ENCODE data around the gene DMBT1.
"Not testable (repeated sequence)": the region's sequence is repeated elsewhere in the genome, so short reads cannot be mapped to it uniquely, and the experiment has no call there.

The DMBT1 gene

DNA sequence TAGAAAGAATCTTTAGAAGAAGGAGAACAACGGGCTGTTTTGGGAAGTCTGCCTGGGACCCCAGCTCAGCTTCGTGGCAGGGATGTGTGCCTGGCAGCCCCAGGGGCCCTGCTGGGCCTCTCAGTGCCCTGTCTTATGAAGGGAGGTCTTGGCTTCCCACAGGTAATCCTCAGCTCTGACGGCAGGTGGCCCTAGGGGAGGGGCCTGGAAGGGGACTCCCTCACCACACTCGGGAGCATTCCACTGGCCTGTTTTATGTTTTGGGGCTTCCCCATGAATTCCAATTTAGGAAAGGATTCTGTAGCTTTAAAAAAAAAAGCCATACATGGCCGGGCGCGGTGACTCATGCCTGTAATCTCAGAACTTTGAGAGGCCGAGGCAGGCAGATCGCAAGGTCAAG, 3.0 kb upstream of the DMBT1 start:
- Mint-ChIP-seq H3K4me1 (ENCODE audit: low read depth) (peaks cover 7% of the 10 kb centered on the region), H3K27me3 (ENCODE audit: low read depth) (peaks cover 10% of the 10 kb centered on the region), H3K27ac (no peak overlapping the region), H3K36me3 (ENCODE audit: low read depth) (no peaks in the 10 kb centered on the region), H3K4me3 (no peak overlapping the region), H3K9me3 (no peaks in the 10 kb centered on the region)

- no peaks in the 10 kb centered on the region for H3K9me3 Mint-ChIP-seq
- peaks cover 7% of the 10 kb centered on the region for H3K4me1 Mint-ChIP-seq (ENCODE audit: low read depth)
- no peaks in the 10 kb centered on the region for H3K36me3 Mint-ChIP-seq (ENCODE audit: low read depth)
- H3K27ac Mint-ChIP-seq = no peak overlapping the region
- peaks cover 10% of the 10 kb centered on the region for H3K27me3 Mint-ChIP-seq (ENCODE audit: low read depth)
- H3K4me3 Mint-ChIP-seq = no peak overlapping the region
Measured at GRCh38 chr10:122558452-122558851, 2.1 kb upstream of the DMBT1 start.

GRCh38 chr10:122559228-122559627, 1.3 kb upstream of the DMBT1 start:
- Mint-ChIP-seq H3K27me3 (ENCODE audit: low read depth) (peaks cover 10% of the 10 kb centered on the region), H3K36me3 (ENCODE audit: low read depth) (no peaks in the 10 kb centered on the region), H3K27ac (no peak overlapping the region), H3K4me1 (ENCODE audit: low read depth) (peaks cover 7% of the 10 kb centered on the region), H3K4me3 (no peak overlapping the region), H3K9me3 (no peaks in the 10 kb centered on the region)

GRCh38 chr10:122561212-122561611, 658 bp downstream of the DMBT1 start:
- peaks cover 15% of the 10 kb centered on the region for H3K27me3 Mint-ChIP-seq (ENCODE audit: low read depth)
- no peak overlapping the region for H3K4me3 Mint-ChIP-seq
- H3K4me1 Mint-ChIP-seq (ENCODE audit: low read depth) = peaks cover 7% of the 10 kb centered on the region

GRCh38 chr10:122561792-122562191, 1.2 kb downstream of the DMBT1 start:
- Mint-ChIP-seq H3K27me3 (ENCODE audit: low read depth) (peaks cover 15% of the 10 kb centered on the region), H3K9me3 (no peaks in the 10 kb centered on the region), H3K27ac (no peak overlapping the region), H3K36me3 (ENCODE audit: low read depth) (no peaks in the 10 kb centered on the region), H3K4me3 (no peak overlapping the region), H3K4me1 (ENCODE audit: low read depth) (peaks cover 7% of the 10 kb centered on the region)

More at GRCh38 chr10:122561212-122561611, 658 bp downstream of the DMBT1 start:
- Mint-ChIP-seq H3K36me3 (ENCODE audit: low read depth) (no peaks in the 10 kb centered on the region), H3K9me3 (no peaks in the 10 kb centered on the region), H3K27ac (no peak overlapping the region)

DNA sequence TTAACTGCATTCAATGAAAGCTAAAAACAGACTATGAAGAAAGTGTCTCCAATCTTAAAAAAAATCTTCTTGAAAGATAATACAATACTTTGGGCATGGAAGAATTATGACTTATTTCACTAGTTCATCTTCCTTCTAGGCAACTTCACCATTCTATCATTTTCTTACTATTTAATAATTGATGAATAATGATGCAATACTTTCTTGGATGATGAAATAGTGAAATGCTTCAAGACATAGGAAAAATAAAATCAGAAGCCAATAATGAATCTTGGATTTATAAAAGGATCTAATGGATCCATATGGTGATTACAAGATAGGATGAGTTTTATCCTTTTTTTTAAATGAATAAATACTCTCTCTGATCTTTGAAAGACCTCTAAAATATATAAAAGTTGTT, 4.4 kb downstream of the DMBT1 start:
- Mint-ChIP-seq H3K27ac (no peak overlapping the region), H3K4me3 (no peak overlapping the region), H3K27me3 (ENCODE audit: low read depth) (peaks cover 15% of the 10 kb centered on the region), H3K9me3 (no peaks in the 10 kb centered on the region), H3K36me3 (ENCODE audit: low read depth) (no peaks in the 10 kb centered on the region), H3K4me1 (ENCODE audit: low read depth) (no peaks in the 10 kb centered on the region)

DNA sequence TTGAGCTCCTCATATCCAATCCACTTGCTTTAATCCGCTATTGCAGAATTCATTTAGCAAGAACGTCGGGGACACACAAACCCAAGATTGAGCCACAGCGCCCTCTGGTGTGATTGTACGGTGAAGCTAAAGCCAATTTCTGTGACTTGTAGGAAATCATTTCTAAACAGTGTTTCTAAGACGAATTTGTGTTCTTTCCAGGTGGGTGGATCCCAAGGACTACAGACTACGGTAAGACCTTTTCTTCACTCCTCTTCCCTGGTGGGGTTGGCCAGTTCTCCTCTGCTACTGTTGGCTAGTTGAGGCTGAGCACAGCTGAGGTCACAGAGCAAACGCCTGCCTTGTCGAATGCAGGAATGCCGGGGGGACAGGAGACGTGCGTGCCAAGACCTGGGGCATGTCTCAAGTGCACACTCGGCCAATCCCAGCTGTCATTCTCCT, 5.2 kb downstream of the DMBT1 start:
- H3K36me3 Mint-ChIP-seq (ENCODE audit: low read depth) = no peaks in the 10 kb centered on the region
- H3K27ac Mint-ChIP-seq = no peak overlapping the region
- no peaks in the 10 kb centered on the region for H3K9me3 Mint-ChIP-seq
- no peaks in the 10 kb centered on the region for H3K4me1 Mint-ChIP-seq (ENCODE audit: low read depth)
- no peak overlapping the region for H3K4me3 Mint-ChIP-seq
- peaks cover 15% of the 10 kb centered on the region for H3K27me3 Mint-ChIP-seq (ENCODE audit: low read depth)

DNA sequence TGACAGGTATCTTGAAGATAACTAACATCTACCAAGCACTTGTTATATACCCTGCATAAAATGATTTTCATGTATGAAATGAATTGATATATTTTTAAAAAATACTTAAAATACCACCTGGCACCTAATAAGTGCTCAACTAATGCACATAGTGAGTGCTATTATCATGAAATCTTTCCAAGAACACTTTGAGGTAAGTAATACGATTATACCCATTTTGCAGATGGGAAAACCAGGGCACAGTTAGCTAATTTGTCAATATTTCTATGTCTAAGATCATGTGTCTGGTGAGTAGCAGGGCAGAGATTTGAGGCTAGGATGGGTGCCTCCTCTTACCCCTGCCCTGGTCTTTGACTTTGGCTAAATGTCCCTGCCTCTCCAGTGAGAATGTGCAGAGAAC, 6.1 kb downstream of the DMBT1 start:
- Mint-ChIP-seq H3K27me3 (ENCODE audit: low read depth) (peaks cover 11% of the 10 kb centered on the region), H3K36me3 (ENCODE audit: low read depth) (no peaks in the 10 kb centered on the region), H3K4me1 (ENCODE audit: low read depth) (no peaks in the 10 kb centered on the region), H3K27ac (no peak overlapping the region), H3K4me3 (no peak overlapping the region), H3K9me3 (no peaks in the 10 kb centered on the region)

DNA sequence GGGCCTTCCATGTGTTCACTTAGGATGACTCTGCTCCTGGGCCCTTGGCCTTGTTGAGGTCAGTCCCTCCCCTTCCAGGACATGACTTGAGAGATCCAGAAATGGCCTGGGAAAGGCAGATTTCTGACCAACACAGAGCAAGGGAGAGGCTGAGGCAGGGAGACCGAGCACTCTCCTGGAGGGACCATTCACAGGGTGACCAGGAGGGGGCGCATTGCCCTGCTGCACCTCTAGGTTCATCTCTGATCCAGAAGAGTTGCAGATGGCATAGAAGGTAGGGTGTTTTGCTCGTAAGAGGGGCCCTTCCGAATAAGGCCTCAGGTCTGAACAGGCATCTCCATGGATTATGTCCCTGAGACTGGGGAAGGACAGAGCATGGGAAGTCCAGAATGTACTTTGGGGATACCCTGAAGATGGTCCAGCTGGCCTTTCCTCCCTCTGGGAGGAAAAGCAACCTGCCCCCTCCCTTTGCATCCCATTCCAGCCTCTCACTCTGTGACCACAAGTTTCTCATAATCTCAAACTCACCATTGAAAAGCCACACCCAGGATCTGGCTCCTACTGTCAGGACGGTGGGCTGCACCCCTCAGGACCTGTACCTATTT, 6.6 kb downstream of the DMBT1 start:
- Mint-ChIP-seq H3K4me3 (no peak overlapping the region), H3K4me1 (ENCODE audit: low read depth) (no peaks in the 10 kb centered on the region), H3K27ac (no peak overlapping the region), H3K36me3 (ENCODE audit: low read depth) (no peaks in the 10 kb centered on the region), H3K9me3 (no peaks in the 10 kb centered on the region), H3K27me3 (ENCODE audit: low read depth) (peaks cover 6% of the 10 kb centered on the region)

DNA sequence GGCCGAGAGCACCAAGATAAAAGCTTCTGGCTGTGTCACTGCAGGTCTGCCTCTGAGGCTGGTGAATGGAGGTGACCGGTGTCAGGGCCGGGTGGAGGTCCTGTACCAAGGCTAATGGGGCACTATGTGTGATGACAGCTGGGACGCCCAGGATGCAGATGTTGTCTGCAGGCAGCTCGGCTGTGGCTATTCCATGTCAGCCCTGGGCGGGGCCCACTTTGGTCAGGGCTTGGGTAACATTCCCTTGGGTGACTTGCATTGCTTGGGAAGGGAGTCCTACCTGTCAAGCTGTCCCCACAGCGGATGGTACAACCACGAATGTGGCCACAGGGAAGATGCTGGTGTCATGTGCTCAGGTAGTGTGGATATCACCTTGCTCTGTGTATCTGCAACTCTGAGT, 8.0 kb downstream of the DMBT1 start:
- H3K4me3 Mint-ChIP-seq = no peak overlapping the region
- no peaks in the 10 kb centered on the region for H3K4me1 Mint-ChIP-seq (ENCODE audit: low read depth)
- H3K9me3 Mint-ChIP-seq = no peaks in the 10 kb centered on the region
- peaks cover 6% of the 10 kb centered on the region for H3K27me3 Mint-ChIP-seq (ENCODE audit: low read depth)
- no peaks in the 10 kb centered on the region for H3K36me3 Mint-ChIP-seq (ENCODE audit: low read depth)
- H3K27ac Mint-ChIP-seq = no peak overlapping the region

DNA sequence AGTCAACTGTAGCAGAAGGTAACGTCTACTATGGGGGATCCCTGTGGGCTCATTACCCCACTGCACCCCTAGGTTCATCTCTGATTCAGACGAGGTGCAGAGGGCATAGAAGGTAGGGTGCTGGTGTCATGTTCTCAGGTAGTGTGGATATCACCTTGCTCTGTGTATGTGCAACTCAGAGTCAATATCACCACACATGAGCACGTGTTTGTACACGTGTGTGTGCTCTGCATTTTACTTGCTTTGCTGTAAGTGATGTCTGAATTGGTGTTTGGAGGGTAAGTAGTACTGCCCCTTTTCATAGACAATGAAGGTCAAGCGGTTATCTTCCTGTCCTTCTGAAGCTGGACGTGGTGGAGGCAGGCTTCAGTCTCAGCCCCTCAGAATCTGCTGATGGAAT, 10.4 kb downstream of the DMBT1 start:
- no peak overlapping the region for H3K27ac Mint-ChIP-seq

GRCh38 chr10:122571892-122572291, 11.3 kb downstream of the DMBT1 start:
- H3K27me3 Mint-ChIP-seq (ENCODE audit: low read depth) = no peaks in the 10 kb centered on the region
- no peak overlapping the region for H3K4me3 Mint-ChIP-seq
- H3K27ac Mint-ChIP-seq = no peak overlapping the region
- peaks cover 5% of the 10 kb centered on the region for H3K9me3 Mint-ChIP-seq
- no peaks in the 10 kb centered on the region for H3K36me3 Mint-ChIP-seq (ENCODE audit: low read depth)
- no peaks in the 10 kb centered on the region for H3K4me1 Mint-ChIP-seq (ENCODE audit: low read depth)

More for the DNA sequence above, 10.4 kb downstream of the DMBT1 start:
- H3K9me3 Mint-ChIP-seq = peaks cover 5% of the 10 kb centered on the region
- H3K4me1 Mint-ChIP-seq (ENCODE audit: low read depth) = no peaks in the 10 kb centered on the region
- H3K27me3 Mint-ChIP-seq (ENCODE audit: low read depth) = no peaks in the 10 kb centered on the region
- H3K36me3 Mint-ChIP-seq (ENCODE audit: low read depth) = no peaks in the 10 kb centered on the region
- H3K4me3 Mint-ChIP-seq = no peak overlapping the region

DNA sequence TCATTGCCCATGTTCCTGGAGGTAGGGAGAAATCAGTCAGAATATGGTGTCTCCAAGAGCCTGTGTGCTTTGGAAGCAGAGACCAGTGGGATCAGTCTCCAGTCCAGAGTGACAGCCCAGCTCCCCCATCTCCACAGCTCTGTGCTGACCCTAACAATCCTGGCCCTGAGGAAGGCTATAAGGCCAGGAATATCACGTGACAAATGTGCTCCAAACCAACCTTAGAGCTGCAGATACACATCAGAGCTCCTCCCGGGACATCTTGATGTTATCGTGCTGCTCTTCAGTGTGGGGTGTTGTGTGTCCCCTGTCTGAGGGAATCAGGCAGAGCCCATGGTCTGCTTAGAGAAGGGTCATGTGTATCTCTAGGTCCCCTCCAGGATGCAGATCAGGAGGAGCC, 15.2 kb downstream of the DMBT1 start:
- H3K9me3 Mint-ChIP-seq = peaks cover 5% of the 10 kb centered on the region
- H3K27ac Mint-ChIP-seq = no peak overlapping the region
- no peaks in the 10 kb centered on the region for H3K36me3 Mint-ChIP-seq (ENCODE audit: low read depth)
- no peaks in the 10 kb centered on the region for H3K27me3 Mint-ChIP-seq (ENCODE audit: low read depth)
- no peaks in the 10 kb centered on the region for H3K4me1 Mint-ChIP-seq (ENCODE audit: low read depth)
- no peak overlapping the region for H3K4me3 Mint-ChIP-seq

DNA sequence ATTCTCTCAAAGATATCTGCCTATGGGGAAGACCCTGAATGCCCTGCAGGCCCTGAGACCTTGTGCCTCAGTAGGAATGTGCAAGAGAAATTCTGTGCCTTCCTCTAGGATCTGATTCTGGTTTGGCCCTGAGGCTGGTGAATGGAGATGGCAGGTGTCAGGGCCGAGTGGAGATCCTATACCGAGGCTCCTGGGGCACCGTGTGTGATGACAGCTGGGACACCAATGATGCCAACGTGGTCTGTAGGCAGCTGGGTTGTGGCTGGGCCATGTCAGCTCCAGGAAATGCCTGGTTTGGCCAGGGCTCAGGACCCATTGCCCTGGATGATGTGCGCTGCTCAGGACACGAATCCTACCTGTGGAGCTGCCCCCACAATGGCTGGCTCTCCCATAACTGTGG, 15.7 kb downstream of the DMBT1 start:
- H3K4me3 Mint-ChIP-seq = no peak overlapping the region
- no peaks in the 10 kb centered on the region for H3K4me1 Mint-ChIP-seq (ENCODE audit: low read depth)
- H3K36me3 Mint-ChIP-seq (ENCODE audit: low read depth) = no peaks in the 10 kb centered on the region
- H3K27me3 Mint-ChIP-seq (ENCODE audit: low read depth) = no peaks in the 10 kb centered on the region
- peaks cover 5% of the 10 kb centered on the region for H3K9me3 Mint-ChIP-seq
- H3K27ac Mint-ChIP-seq = no peak overlapping the region

GRCh38 chr10:122577311-122577885, 16.8 kb downstream of the DMBT1 start:
- Mint-ChIP-seq H3K9me3 (peaks cover 5% of the 10 kb centered on the region), H3K27me3 (ENCODE audit: low read depth) (no peaks in the 10 kb centered on the region), H3K36me3 (ENCODE audit: low read depth) (no peaks in the 10 kb centered on the region), H3K4me3 (no peak overlapping the region), H3K4me1 (ENCODE audit: low read depth) (no peaks in the 10 kb centered on the region), H3K27ac (no peak overlapping the region)

DNA sequence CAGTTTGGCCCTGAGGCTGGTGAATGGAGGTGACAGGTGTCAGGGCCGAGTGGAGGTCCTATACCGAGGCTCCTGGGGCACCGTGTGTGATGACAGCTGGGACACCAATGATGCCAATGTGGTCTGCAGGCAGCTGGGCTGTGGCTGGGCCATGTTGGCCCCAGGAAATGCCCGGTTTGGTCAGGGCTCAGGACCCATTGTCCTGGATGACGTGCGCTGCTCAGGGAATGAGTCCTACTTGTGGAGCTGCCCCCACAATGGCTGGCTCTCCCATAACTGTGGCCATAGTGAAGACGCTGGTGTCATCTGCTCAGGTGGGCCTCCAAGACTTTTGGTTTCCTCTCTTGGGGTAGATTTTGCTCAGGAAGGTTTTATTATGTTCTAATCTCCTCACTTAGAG, 25.5 kb downstream of the DMBT1 start:
- H3K4me1 Mint-ChIP-seq (ENCODE audit: low read depth); H3K36me3 Mint-ChIP-seq (ENCODE audit: low read depth); H3K9me3 Mint-ChIP-seq; H3K27ac Mint-ChIP-seq; H3K27me3 Mint-ChIP-seq (ENCODE audit: low read depth); H3K4me3 Mint-ChIP-seq: not testable (repeated sequence)
